Mucosa of stomach (tissue), 1 donor: ENCODE data around the gene UBE2E2.

ENCODE experiments used
- H3K27me3 ChIP-seq: one replicate; pipeline ENCODE4 v1.7.0; 2013; ENCODE audit warnings: mild to moderate bottlenecking, low read length; ENCODE audit not compliant: control insufficient read depth, insufficient read depth
- H3K36me3 ChIP-seq: one replicate; pipeline ENCODE4 v1.7.0; 2013; ENCODE audit warnings: low read length; ENCODE audit not compliant: control insufficient read depth, insufficient read depth
- H3K4me1 ChIP-seq: one replicate; pipeline ENCODE4 v1.7.0; 2013; ENCODE audit warnings: mild to moderate bottlenecking, low read length; ENCODE audit not compliant: control insufficient read depth, insufficient read depth
- H3K4me3 ChIP-seq: one replicate; pipeline ENCODE4 v1.7.0; 2013; ENCODE audit warnings: low read length
- H3K9ac ChIP-seq: one replicate; pipeline ENCODE4 v1.7.0; 2013; ENCODE audit warnings: mild to moderate bottlenecking, low read length, moderate library complexity
- H3K9me3 ChIP-seq: one replicate; pipeline ENCODE4 v1.7.0; 2013; ENCODE audit warnings: mild to moderate bottlenecking, low read length, moderate library complexity; ENCODE audit not compliant: control insufficient read depth
- donor health status: Pancreatic carcinoma.

Gene UBE2E2

DNA sequence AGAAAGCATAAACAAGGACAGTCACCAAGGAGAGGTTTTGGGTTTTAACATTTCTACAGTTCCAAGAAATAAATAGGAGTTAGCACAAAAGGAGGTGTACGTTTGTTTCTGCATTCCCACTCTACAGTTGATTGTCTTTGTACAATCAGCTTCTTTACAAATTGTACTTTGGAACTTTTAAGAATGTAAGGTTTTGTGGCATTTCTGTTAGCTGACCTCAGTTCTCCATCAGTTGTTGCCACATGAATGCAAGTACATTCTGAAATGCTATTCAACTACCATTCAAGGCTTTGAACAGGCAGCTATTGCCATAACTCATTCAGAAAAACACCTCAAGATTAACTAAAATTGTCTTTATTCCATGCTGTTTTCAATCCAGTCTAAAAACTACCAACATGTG is 349.4 kb downstream of the UBE2E2 start:
- no peaks in the 10 kb centered on the region for H3K36me3 ChIP-seq
- H3K4me1 ChIP-seq: no peaks in the 10 kb centered on the region
- H3K9me3 ChIP-seq: no peaks in the 10 kb centered on the region
- H3K27me3 ChIP-seq: no peaks in the 10 kb centered on the region
- no peak overlapping the region for H3K9ac ChIP-seq
- no peak overlapping the region for H3K4me3 ChIP-seq

GRCh38 chr3:23553353-23553752 is 350.2 kb downstream of the UBE2E2 start:
- Histone ChIP-seq H3K4me1 (no peaks in the 10 kb centered on the region), H3K9me3 (no peaks in the 10 kb centered on the region), H3K36me3 (no peaks in the 10 kb centered on the region), H3K9ac (no peak overlapping the region), H3K27me3 (no peaks in the 10 kb centered on the region), H3K4me3 (no peak overlapping the region)

DNA sequence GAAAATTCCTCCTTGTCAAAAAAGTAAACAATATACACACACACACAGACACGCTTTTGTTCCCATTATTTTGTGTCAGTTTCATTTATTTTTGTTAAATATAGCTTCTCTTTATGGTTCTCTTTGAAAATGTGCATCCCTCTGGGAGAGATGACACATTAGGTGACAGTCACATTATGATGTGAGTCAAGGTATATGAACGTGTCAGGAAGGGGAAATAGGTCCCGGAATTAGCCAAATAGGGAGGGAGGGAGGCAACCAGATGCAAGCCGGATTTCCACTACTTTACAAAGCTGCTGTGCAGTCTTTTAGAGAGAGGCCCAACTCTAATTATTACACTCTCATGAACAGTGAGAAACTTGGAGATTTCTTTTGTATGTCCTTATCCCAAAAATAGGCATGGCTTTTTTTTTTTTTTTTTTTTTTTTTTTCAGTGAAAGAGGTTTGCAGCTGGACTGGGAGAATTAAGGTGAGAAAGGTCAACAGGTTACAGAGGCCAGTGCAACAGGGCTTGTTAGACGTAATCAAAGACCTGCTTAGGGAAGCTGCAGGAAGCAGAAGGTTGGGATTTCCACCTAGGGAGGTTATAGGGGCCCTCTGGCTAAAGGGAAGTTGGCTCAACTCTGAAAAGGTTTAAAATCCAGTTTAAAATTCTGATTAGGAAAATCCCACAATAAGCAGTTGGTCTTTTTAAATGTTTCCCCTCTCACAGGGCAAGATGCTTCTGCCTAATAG is 362.1 kb downstream of the UBE2E2 start:
- no peak overlapping the region for H3K9ac ChIP-seq
- no peaks in the 10 kb centered on the region for H3K27me3 ChIP-seq
- H3K4me3 ChIP-seq: no peak overlapping the region
- no peaks in the 10 kb centered on the region for H3K9me3 ChIP-seq
- H3K4me1 ChIP-seq: no peaks in the 10 kb centered on the region
- H3K36me3 ChIP-seq: no peaks in the 10 kb centered on the region

DNA sequence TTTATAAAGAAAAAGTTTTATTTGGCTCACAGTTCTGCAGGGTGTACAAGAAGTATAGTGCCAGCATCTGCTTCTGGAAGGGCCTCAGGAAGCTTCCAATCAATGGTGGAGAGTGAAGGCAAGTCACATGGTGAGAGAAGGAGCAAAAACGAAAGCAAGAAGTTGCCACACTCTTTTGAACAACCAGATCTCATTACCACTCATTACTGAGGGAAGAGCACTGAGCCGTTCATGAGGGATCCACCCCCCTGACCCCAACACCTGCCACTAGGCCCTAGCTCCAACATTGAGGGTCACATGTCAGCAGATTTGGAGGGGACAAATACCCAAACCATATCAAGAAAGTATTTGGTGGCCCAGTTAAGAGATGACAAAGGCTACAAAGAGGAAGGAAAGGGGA is 363.4 kb downstream of the UBE2E2 start:
- no peaks in the 10 kb centered on the region for H3K9me3 ChIP-seq
- no peaks in the 10 kb centered on the region for H3K4me1 ChIP-seq
- no peaks in the 10 kb centered on the region for H3K36me3 ChIP-seq
- H3K4me3 ChIP-seq: no peak overlapping the region
- no peaks in the 10 kb centered on the region for H3K27me3 ChIP-seq
- no peak overlapping the region for H3K9ac ChIP-seq

GRCh38 chr3:23567917-23568316 is 364.8 kb downstream of the UBE2E2 start:
- Histone ChIP-seq H3K36me3 (no peaks in the 10 kb centered on the region), H3K9ac (no peak overlapping the region), H3K4me3 (no peak overlapping the region), H3K4me1 (no peaks in the 10 kb centered on the region), H3K9me3 (no peaks in the 10 kb centered on the region), H3K27me3 (no peaks in the 10 kb centered on the region)

DNA sequence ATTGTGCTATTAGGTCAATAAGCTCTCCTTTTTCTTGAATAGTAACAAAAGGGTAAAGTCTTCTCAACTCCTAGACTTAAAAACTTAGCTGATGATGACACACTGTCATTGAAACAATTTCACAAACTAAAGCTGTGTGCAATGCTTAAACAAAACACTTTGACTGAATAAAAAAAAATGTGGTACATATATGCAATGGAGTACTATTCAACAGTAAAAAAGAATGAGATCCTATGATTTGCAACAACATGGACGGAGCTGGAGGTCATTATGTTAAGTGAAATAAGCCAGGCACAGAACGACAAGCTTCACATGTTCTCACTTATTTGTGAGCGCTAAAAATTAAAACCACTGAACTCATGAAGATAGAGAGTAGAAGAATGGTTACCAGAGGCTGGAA is 370.7 kb downstream of the UBE2E2 start:
- no peaks in the 10 kb centered on the region for H3K9me3 ChIP-seq
- H3K36me3 ChIP-seq: no peaks in the 10 kb centered on the region
- H3K4me3 ChIP-seq: no peak overlapping the region
- H3K9ac ChIP-seq: no peak overlapping the region
- H3K4me1 ChIP-seq: no peaks in the 10 kb centered on the region
- no peaks in the 10 kb centered on the region for H3K27me3 ChIP-seq

- H3K27me3 ChIP-seq: no peaks in the 10 kb centered on the region
- H3K9ac ChIP-seq: no peak overlapping the region
- H3K9me3 ChIP-seq: no peaks in the 10 kb centered on the region
- H3K4me1 ChIP-seq: no peaks in the 10 kb centered on the region
- H3K36me3 ChIP-seq: no peaks in the 10 kb centered on the region
- no peak overlapping the region for H3K4me3 ChIP-seq
These were observed 371.7 kb downstream of the UBE2E2 start for GRCh38 chr3:23574822-23575315.

- Histone ChIP-seq H3K36me3 (no peaks in the 10 kb centered on the region), H3K4me1 (no peaks in the 10 kb centered on the region), H3K9ac (no peak overlapping the region), H3K4me3 (no peak overlapping the region), H3K9me3 (no peaks in the 10 kb centered on the region), H3K27me3 (no peaks in the 10 kb centered on the region)
These were observed 372.6 kb downstream of the UBE2E2 start for GRCh38 chr3:23575697-23576096.

DNA sequence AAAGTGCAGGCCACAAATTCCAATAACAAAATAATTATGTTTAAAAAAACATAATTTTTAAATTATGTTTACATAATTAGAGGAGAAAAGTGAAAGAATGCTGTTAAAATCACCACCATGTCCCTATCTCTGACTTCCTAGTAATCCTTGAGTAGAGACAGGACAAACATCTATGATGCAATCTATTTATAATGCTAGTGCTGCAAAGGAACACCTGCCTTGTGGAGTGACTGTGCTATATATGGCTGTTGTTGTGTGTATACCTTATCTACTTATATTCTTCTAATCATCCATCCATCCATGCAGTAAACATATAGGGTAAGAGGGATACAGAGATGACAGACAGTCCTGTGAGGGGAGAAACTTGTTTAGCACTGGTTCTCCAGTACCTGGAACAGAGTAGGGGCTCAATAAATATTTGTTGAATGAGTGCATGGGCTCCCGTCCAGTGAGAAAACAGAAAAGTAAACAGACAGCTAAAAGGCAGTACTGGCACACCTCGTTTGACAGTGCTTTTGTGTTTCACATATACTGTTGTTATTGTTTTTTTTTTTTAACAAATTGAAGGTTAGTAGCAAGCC is 373.3 kb downstream of the UBE2E2 start:
- Histone ChIP-seq H3K9me3 (no peaks in the 10 kb centered on the region), H3K4me3 (no peak overlapping the region), H3K36me3 (no peaks in the 10 kb centered on the region), H3K27me3 (no peaks in the 10 kb centered on the region), H3K4me1 (no peaks in the 10 kb centered on the region), H3K9ac (no peak overlapping the region)

DNA sequence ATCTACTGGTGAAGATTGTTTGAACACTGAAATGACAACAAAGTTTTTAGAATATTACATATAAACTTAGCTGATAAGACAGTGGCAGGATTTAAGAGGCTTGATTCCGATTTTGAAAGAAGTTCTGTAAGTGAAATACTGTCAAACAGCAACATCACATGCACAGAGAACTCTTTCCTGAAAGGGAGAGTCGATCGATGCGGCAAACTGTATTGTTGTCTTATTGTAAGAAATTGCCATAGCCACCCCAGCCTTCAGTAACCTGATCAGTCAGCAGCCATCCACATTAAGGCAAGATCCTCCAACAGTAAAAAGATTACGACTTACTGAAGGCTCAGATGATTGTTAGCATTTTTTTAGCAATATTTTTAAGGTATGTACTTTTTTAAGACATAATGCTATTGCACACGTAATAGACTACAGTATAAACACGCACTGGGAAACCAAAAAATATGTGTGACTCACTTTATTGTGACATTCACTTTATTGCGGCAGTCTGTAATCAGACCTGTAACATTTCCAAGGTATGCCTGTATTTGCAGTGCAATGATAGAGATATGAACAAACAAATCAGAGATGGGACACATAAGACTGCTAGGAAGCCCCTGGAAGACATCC is 377.1 kb downstream of the UBE2E2 start:
- H3K4me1 ChIP-seq: no peaks in the 10 kb centered on the region
- no peak overlapping the region for H3K9ac ChIP-seq
- H3K4me3 ChIP-seq: no peak overlapping the region
- H3K27me3 ChIP-seq: no peaks in the 10 kb centered on the region
- no peaks in the 10 kb centered on the region for H3K9me3 ChIP-seq
- H3K36me3 ChIP-seq: no peaks in the 10 kb centered on the region

- Histone ChIP-seq H3K9ac (no peak overlapping the region), H3K9me3 (no peaks in the 10 kb centered on the region), H3K4me1 (no peaks in the 10 kb centered on the region), H3K27me3 (no peaks in the 10 kb centered on the region), H3K4me3 (no peak overlapping the region), H3K36me3 (no peaks in the 10 kb centered on the region)
These were observed 381.0 kb downstream of the UBE2E2 start for GRCh38 chr3:23583980-23584740.

DNA sequence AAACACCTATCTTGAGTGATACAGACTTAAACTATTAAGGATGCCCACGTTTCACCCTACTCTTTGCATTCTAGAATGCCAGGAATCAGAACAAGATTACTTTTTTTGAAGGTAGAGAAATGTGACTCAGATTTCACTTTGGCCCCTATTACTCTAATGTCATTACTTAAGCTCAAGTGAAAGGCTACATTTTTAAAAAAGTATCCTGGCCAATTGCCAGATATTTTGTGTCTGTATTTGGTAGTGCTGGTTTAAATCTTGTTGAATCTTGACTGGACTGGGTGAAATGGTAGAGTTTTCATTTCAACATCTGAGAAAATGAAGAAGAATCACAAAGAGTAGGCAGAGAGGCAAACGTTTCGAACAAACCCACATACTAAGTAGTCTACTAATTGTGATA is 384.4 kb downstream of the UBE2E2 start:
- Histone ChIP-seq H3K27me3 (no peaks in the 10 kb centered on the region), H3K4me1 (no peaks in the 10 kb centered on the region), H3K36me3 (no peaks in the 10 kb centered on the region), H3K9me3 (no peaks in the 10 kb centered on the region), H3K9ac (no peak overlapping the region), H3K4me3 (no peak overlapping the region)
